WTC11 (cell line): ENCODE measurements around the gene MITD1. TPM values are rescaled to one million over a fixed set of nuclear protein-coding genes. Genes with fewer than 3 reads are reported as not detected.

Experiments used
- ATAC-seq: fragments of 200-7000 bp; cut with Tn5 transposase; 2 replicates; pipeline ENCODE4 v1.10.0; 2021; ENCODE audit warnings: mild to moderate bottlenecking, moderate library complexity
- CTCF ChIA-PET: fragments of 300-600 bp; sonication (Branson Sonifier 250); formaldehyde crosslinking; loops from one replicate; lab custom pipeline; 2021; ENCODE audit warnings: antibody characterized with exemption; lab: Charles Lee
- POLR2A ChIA-PET: fragments of 350-600 bp; sonication (Branson Sonifier 250); formaldehyde crosslinking; loops from one replicate; lab custom pipeline; 2021; ENCODE audit warnings: antibody characterized with exemption; lab: Charles Lee
- DNase-seq: peaks from one replicate; pipeline ENCODE4 v3.0.0; 2021; ENCODE audit warnings: low spot score
- H3K27ac Mint-ChIP-seq: 2 replicates; pipeline ENCODE4 v1.8.0; 2021; ENCODE audit warnings: mixed read lengths
- H3K27me3 Mint-ChIP-seq: 2 replicates; pipeline ENCODE4 v1.8.0; 2021; ENCODE audit warnings: low read depth, mild to moderate bottlenecking, moderate library complexity, mixed read lengths
- H3K36me3 Mint-ChIP-seq: 2 replicates; pipeline ENCODE4 v1.8.0; 2021; ENCODE audit warnings: mixed read lengths
- H3K4me1 Mint-ChIP-seq: 2 replicates; pipeline ENCODE4 v1.8.0; 2022; ENCODE audit warnings: mixed read lengths
- H3K4me3 Mint-ChIP-seq: 2 replicates; pipeline ENCODE4 v1.8.0; 2021; ENCODE audit warnings: mild to moderate bottlenecking, moderate library complexity, mixed read lengths
- H3K9me3 Mint-ChIP-seq: 2 replicates; pipeline ENCODE4 v1.8.0; 2021; ENCODE audit warnings: mixed read lengths
- ETV6 ChIP-seq: sonication (generic); formaldehyde crosslinking; IDR thresholded peaks from 2 replicates; pipeline ENCODE4 v1.8.1; 2022; ENCODE audit warnings: mild to moderate bottlenecking, missing genetic modification reagents
- FOXP1 ChIP-seq: sonication (generic); formaldehyde crosslinking; IDR thresholded peaks from 2 replicates; pipeline ENCODE4 v1.8.0; 2022; ENCODE audit warnings: missing genetic modification reagents, mild to moderate bottlenecking, moderate library complexity, borderline replicate concordance
- GABPB1 ChIP-seq: sonication (generic); formaldehyde crosslinking; IDR thresholded peaks from 2 replicates; pipeline ENCODE4 v1.8.1; 2023; ENCODE audit warnings: mild to moderate bottlenecking, missing genetic modification reagents
- GRHL2 ChIP-seq: fragments of 250-450 bp; sonication (Bioruptor Pico); IDR thresholded peaks from 2 replicates; pipeline ENCODE4 v1.8.0; 2022; ENCODE audit warnings: mild to moderate bottlenecking, moderate library complexity; ENCODE audit not compliant: insufficient replicate concordance, severe bottlenecking
- HMGA2 ChIP-seq: fragments of 250-450 bp; sonication (Bioruptor Pico); IDR thresholded peaks from 2 replicates; pipeline ENCODE4 v1.4.0; 2021; ENCODE audit warnings: mild to moderate bottlenecking, moderate library complexity
- JAZF1 ChIP-seq: fragments of 250-450 bp; sonication (Bioruptor Pico); IDR thresholded peaks from 2 replicates; pipeline ENCODE4 v1.9.0; 2021; ENCODE audit warnings: moderate library complexity, mild to moderate bottlenecking, inconsistent platforms
- JUN ChIP-seq: sonication (generic); formaldehyde crosslinking; IDR thresholded peaks from 2 replicates; pipeline ENCODE4 v1.8.0; 2023; ENCODE audit warnings: mild to moderate bottlenecking, missing genetic modification reagents
- NR2C2 ChIP-seq: sonication (generic); formaldehyde crosslinking; IDR thresholded peaks from 2 replicates; pipeline ENCODE4 v1.8.0; 2022; ENCODE audit warnings: mild to moderate bottlenecking, missing genetic modification reagents
- SMAD3 ChIP-seq: sonication (generic); formaldehyde crosslinking; IDR thresholded peaks from 2 replicates; pipeline ENCODE4 v1.8.0; 2022; ENCODE audit warnings: missing genetic modification reagents, mild to moderate bottlenecking, borderline replicate concordance
- SOX15 ChIP-seq: fragments of 250-450 bp; sonication (Bioruptor Pico); IDR thresholded peaks from 2 replicates; pipeline ENCODE4 v1.9.0; 2021; ENCODE audit warnings: mild to moderate bottlenecking
- TEAD4 ChIP-seq: sonication (generic); formaldehyde crosslinking; IDR thresholded peaks from 2 replicates; pipeline ENCODE4 v1.8.0; 2022; ENCODE audit warnings: mild to moderate bottlenecking, missing genetic modification reagents
- TP53 ChIP-seq: sonication (generic); formaldehyde crosslinking; IDR thresholded peaks from 2 replicates; pipeline ENCODE4 v1.8.1; 2023; ENCODE audit warnings: mild to moderate bottlenecking, missing genetic modification reagents
- ZNF396 ChIP-seq: fragments of 250-450 bp; sonication (Bioruptor Pico); IDR thresholded peaks from 2 replicates; pipeline ENCODE4 v1.8.0; 2021; ENCODE audit warnings: mild to moderate bottlenecking, moderate library complexity, borderline replicate concordance
- ZNF416 ChIP-seq: fragments of 250-450 bp; sonication (Bioruptor Pico); IDR thresholded peaks from 2 replicates; pipeline ENCODE4 v1.9.0; 2021; ENCODE audit warnings: mild to moderate bottlenecking, inconsistent platforms
- total RNA-seq: library from RNA; stranded (reverse); gene quantifications from 3 replicates; pipeline ENCODE4 v1.2.3, GENCODE V29; 2021
- TF ChIP-seq, protein P1 (sequence below): sonication (generic); formaldehyde crosslinking; IDR thresholded peaks from 2 replicates; pipeline ENCODE4 v1.8.1; 2023; ENCODE audit warnings: mild to moderate bottlenecking, missing genetic modification reagents
- TF ChIP-seq, protein P2 (sequence below): sonication (generic); formaldehyde crosslinking; conservative IDR thresholded peaks from 2 replicates; pipeline ENCODE4 v1.8.1; 2023; ENCODE audit warnings: mild to moderate bottlenecking, low read depth, missing genetic modification reagents, moderate library complexity
- TF ChIP-seq, protein P3 (sequence below): fragments of 250-450 bp; sonication (Bioruptor Pico); IDR thresholded peaks from 2 replicates; pipeline ENCODE4 v1.9.0; 2021; ENCODE audit warnings: mild to moderate bottlenecking
- TF ChIP-seq, protein P4 (sequence below): fragments of 250-450 bp; sonication (Bioruptor Pico); IDR thresholded peaks from 2 replicates; pipeline ENCODE4 v1.9.0; 2021; ENCODE audit warnings: mild to moderate bottlenecking, borderline replicate concordance
- TF ChIP-seq, protein P5 (sequence below): fragments of 250-450 bp; sonication (Bioruptor Pico); IDR thresholded peaks from 2 replicates; pipeline ENCODE4 v2.1.2; 2022; ENCODE audit warnings: mild to moderate bottlenecking, moderate library complexity
- TF ChIP-seq, protein P6 (sequence below): sonication (generic); formaldehyde crosslinking; IDR thresholded peaks from 2 replicates; pipeline ENCODE4 v1.8.0; 2022; ENCODE audit warnings: mild to moderate bottlenecking, missing genetic modification reagents

The MITD1 gene
- total RNA-seq, 1 experiment from 2014 or later, result 33.1 TPM

DNA sequence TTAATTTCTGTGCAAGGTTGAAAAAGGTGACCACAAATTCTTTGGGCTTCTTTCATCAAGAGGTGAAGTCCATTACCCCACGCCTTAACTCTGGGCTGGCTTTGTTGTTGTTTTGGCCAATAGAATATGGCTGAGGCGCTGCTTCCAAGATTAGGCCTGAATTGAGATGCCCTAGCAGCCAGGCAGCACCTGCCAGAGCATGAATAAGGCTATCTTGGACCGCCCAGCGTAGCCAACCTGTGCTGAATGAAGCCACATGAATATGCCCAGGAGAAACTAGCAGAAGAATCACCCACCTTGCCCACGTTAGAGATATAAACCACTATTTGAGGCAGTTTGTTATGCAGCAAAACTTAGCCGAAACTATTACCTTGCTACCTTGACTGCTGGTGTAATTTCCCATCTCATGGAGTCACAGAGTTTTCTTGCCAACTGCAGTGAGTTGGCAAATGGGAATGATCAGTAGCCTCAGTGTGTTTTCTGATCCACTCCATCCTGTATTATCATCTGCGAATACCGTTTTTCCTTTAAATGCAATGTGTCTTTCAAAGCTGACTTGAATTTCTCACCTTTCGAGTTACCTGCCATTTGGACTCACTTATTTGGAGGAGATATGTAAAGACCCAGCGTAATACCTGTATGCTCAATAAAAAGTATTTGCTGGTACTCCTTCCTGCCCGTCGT lies 26.8 kb downstream of the MITD1 start:
- POLR2A ChIA-PET, result interaction anchor here (1.4 to 3.6 kb wide), 3 partner anchors 13 to 183 kb away, joined by 4 to 18 read pairs (median 4); partner anchors contain the start of genes C2orf15 and EIF5B
- H3K4me3 Mint-ChIP-seq, result peak overlapping the region; percentile 78
- H3K36me3 Mint-ChIP-seq, result peaks cover 16% of the 10 kb centered on the region
- H3K9me3 Mint-ChIP-seq, result no peaks in the 10 kb centered on the region
- TF ChIP-seq, protein P1, sequence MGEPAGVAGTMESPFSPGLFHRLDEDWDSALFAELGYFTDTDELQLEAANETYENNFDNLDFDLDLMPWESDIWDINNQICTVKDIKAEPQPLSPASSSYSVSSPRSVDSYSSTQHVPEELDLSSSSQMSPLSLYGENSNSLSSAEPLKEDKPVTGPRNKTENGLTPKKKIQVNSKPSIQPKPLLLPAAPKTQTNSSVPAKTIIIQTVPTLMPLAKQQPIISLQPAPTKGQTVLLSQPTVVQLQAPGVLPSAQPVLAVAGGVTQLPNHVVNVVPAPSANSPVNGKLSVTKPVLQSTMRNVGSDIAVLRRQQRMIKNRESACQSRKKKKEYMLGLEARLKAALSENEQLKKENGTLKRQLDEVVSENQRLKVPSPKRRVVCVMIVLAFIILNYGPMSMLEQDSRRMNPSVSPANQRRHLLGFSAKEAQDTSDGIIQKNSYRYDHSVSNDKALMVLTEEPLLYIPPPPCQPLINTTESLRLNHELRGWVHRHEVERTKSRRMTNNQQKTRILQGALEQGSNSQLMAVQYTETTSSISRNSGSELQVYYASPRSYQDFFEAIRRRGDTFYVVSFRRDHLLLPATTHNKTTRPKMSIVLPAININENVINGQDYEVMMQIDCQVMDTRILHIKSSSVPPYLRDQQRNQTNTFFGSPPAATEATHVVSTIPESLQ (CRISPR knock-in tag), result no peak
- TF ChIP-seq, protein P2, sequence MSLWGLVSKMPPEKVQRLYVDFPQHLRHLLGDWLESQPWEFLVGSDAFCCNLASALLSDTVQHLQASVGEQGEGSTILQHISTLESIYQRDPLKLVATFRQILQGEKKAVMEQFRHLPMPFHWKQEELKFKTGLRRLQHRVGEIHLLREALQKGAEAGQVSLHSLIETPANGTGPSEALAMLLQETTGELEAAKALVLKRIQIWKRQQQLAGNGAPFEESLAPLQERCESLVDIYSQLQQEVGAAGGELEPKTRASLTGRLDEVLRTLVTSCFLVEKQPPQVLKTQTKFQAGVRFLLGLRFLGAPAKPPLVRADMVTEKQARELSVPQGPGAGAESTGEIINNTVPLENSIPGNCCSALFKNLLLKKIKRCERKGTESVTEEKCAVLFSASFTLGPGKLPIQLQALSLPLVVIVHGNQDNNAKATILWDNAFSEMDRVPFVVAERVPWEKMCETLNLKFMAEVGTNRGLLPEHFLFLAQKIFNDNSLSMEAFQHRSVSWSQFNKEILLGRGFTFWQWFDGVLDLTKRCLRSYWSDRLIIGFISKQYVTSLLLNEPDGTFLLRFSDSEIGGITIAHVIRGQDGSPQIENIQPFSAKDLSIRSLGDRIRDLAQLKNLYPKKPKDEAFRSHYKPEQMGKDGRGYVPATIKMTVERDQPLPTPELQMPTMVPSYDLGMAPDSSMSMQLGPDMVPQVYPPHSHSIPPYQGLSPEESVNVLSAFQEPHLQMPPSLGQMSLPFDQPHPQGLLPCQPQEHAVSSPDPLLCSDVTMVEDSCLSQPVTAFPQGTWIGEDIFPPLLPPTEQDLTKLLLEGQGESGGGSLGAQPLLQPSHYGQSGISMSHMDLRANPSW (CRISPR knock-in tag), result no peak
- no peak for TF ChIP-seq JUN (CRISPR knock-in tag)
- TF ChIP-seq, protein P3, sequence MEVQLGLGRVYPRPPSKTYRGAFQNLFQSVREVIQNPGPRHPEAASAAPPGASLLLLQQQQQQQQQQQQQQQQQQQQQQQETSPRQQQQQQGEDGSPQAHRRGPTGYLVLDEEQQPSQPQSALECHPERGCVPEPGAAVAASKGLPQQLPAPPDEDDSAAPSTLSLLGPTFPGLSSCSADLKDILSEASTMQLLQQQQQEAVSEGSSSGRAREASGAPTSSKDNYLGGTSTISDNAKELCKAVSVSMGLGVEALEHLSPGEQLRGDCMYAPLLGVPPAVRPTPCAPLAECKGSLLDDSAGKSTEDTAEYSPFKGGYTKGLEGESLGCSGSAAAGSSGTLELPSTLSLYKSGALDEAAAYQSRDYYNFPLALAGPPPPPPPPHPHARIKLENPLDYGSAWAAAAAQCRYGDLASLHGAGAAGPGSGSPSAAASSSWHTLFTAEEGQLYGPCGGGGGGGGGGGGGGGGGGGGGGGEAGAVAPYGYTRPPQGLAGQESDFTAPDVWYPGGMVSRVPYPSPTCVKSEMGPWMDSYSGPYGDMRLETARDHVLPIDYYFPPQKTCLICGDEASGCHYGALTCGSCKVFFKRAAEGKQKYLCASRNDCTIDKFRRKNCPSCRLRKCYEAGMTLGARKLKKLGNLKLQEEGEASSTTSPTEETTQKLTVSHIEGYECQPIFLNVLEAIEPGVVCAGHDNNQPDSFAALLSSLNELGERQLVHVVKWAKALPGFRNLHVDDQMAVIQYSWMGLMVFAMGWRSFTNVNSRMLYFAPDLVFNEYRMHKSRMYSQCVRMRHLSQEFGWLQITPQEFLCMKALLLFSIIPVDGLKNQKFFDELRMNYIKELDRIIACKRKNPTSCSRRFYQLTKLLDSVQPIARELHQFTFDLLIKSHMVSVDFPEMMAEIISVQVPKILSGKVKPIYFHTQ (CRISPR knock-in tag), result no peak
- no peak for TF ChIP-seq GRHL2 (CRISPR knock-in tag)
- TF ChIP-seq, protein P4, sequence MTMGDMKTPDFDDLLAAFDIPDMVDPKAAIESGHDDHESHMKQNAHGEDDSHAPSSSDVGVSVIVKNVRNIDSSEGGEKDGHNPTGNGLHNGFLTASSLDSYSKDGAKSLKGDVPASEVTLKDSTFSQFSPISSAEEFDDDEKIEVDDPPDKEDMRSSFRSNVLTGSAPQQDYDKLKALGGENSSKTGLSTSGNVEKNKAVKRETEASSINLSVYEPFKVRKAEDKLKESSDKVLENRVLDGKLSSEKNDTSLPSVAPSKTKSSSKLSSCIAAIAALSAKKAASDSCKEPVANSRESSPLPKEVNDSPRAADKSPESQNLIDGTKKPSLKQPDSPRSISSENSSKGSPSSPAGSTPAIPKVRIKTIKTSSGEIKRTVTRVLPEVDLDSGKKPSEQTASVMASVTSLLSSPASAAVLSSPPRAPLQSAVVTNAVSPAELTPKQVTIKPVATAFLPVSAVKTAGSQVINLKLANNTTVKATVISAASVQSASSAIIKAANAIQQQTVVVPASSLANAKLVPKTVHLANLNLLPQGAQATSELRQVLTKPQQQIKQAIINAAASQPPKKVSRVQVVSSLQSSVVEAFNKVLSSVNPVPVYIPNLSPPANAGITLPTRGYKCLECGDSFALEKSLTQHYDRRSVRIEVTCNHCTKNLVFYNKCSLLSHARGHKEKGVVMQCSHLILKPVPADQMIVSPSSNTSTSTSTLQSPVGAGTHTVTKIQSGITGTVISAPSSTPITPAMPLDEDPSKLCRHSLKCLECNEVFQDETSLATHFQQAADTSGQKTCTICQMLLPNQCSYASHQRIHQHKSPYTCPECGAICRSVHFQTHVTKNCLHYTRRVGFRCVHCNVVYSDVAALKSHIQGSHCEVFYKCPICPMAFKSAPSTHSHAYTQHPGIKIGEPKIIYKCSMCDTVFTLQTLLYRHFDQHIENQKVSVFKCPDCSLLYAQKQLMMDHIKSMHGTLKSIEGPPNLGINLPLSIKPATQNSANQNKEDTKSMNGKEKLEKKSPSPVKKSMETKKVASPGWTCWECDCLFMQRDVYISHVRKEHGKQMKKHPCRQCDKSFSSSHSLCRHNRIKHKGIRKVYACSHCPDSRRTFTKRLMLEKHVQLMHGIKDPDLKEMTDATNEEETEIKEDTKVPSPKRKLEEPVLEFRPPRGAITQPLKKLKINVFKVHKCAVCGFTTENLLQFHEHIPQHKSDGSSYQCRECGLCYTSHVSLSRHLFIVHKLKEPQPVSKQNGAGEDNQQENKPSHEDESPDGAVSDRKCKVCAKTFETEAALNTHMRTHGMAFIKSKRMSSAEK (CRISPR knock-in tag), result no peak
- TF ChIP-seq ETV6 (CRISPR knock-in tag), result no peak
- TF ChIP-seq, protein P5, sequence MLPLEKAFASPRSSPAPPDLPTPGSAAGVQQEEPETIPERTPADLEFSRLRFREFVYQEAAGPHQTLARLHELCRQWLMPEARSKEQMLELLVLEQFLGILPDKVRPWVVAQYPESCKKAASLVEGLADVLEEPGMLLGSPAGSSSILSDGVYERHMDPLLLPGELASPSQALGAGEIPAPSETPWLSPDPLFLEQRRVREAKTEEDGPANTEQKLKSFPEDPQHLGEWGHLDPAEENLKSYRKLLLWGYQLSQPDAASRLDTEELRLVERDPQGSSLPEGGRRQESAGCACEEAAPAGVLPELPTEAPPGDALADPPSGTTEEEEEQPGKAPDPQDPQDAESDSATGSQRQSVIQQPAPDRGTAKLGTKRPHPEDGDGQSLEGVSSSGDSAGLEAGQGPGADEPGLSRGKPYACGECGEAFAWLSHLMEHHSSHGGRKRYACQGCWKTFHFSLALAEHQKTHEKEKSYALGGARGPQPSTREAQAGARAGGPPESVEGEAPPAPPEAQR (CRISPR knock-in tag), result no peak
- no peak for TF ChIP-seq NR2C2 (CRISPR knock-in tag)
- no peak for TF ChIP-seq ZNF396
- TF ChIP-seq, protein P6, sequence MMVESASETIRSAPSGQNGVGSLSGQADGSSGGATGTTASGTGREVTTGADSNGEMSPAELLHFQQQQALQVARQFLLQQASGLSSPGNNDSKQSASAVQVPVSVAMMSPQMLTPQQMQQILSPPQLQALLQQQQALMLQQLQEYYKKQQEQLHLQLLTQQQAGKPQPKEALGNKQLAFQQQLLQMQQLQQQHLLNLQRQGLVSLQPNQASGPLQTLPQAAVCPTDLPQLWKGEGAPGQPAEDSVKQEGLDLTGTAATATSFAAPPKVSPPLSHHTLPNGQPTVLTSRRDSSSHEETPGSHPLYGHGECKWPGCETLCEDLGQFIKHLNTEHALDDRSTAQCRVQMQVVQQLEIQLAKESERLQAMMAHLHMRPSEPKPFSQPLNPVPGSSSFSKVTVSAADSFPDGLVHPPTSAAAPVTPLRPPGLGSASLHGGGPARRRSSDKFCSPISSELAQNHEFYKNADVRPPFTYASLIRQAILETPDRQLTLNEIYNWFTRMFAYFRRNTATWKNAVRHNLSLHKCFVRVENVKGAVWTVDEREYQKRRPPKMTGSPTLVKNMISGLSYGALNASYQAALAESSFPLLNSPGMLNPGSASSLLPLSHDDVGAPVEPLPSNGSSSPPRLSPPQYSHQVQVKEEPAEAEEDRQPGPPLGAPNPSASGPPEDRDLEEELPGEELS (CRISPR knock-in tag), result no peak
- no peak for TF ChIP-seq TEAD4
- no peak for TF ChIP-seq SMAD3 (CRISPR knock-in tag)
- TF ChIP-seq TP53, result no peak
- no peak for TF ChIP-seq HMGA2 (CRISPR knock-in tag)
- no peak for TF ChIP-seq GABPB1 (CRISPR knock-in tag)
- no peak for TF ChIP-seq JAZF1 (CRISPR knock-in tag)
- TF ChIP-seq ZNF416 (CRISPR knock-in tag), result no peak
- no peak for TF ChIP-seq SOX15
- TF ChIP-seq FOXP1, result no peak
- ATAC-seq (no peak), DNase-seq (no peak)
- peaks cover 21% of the 10 kb centered on the region for H3K4me1 Mint-ChIP-seq
- H3K27ac Mint-ChIP-seq, result no peak overlapping the region; the same call in 1 of the 2 replicates
- CTCF ChIA-PET, result interaction anchor here (1.4 to 1.8 kb wide), 2 partner anchors 13 to 20 kb away, joined by 3 to 9 read pairs; no protein-coding TSS in a partner anchor
- H3K27me3 Mint-ChIP-seq, result no peaks in the 10 kb centered on the region; the same call in 1 of the 2 replicates
